GM12801 (cell line): Measurements from ENCODE around the gene RBM24.

Source experiments
- CTCF ChIP-seq: IDR thresholded peaks from one replicate; pipeline ENCODE4 v1.5.1; 2011; ENCODE audit warnings: control low read depth; ENCODE audit not compliant: insufficient read length; ENCODE audit errors: extremely low read depth

RBM24 gene

GRCh38 chr6:17281100-17281496 is at the start of gene RBM24:
Gene RBM24 (plus strand): TSS chr6:17281361. CDS start chr6:17281582, 221 bp downstream.
- TF ChIP-seq CTCF = no peak

GRCh38 chr6:17233531-17233930 is 47.6 kb upstream of the RBM24 start:
- no peak for TF ChIP-seq CTCF

GRCh38 chr6:17237246-17237645 is 43.9 kb upstream of the RBM24 start:
- no peak for TF ChIP-seq CTCF

GRCh38 chr6:17239260-17239659 is 41.9 kb upstream of the RBM24 start:
- TF ChIP-seq CTCF = no peak

- TF ChIP-seq CTCF = no peak
These were observed 40.2 kb upstream of the RBM24 start for GRCh38 chr6:17240803-17241500.

GRCh38 chr6:17242087-17242486 is 39.1 kb upstream of the RBM24 start:
- TF ChIP-seq CTCF = no peak

- TF ChIP-seq CTCF = no peak
These were observed 30.9 kb upstream of the RBM24 start for GRCh38 chr6:17250237-17250636.
